PC-3 (cell line): ENCODE data around the gene ACTL6A.

Source experiments
- EZH2 ChIP-seq: fragments of 300-600 bp; sonication (generic); IDR thresholded peaks from one replicate; pipeline ENCODE4 v1.6.1; 2017; ENCODE audit warnings: antibody characterized with exemption, mild to moderate bottlenecking, low read length; ENCODE audit not compliant: unreplicated experiment
- EZH2phosphoT487 ChIP-seq: fragments of 300-600 bp; sonication (generic); IDR thresholded peaks from 2 replicates; pipeline ENCODE4 v1.6.1; 2018; ENCODE audit warnings: mild to moderate bottlenecking, antibody characterized with exemption, low read length, borderline replicate concordance
- TF ChIP-seq, protein P1 (sequence below): fragments of 300-600 bp; sonication (generic); conservative IDR thresholded peaks from 2 replicates; pipeline ENCODE4 v1.5.1; 2017; ENCODE audit warnings: antibody characterized with exemption, low read depth, mild to moderate bottlenecking, low read length

DNA sequence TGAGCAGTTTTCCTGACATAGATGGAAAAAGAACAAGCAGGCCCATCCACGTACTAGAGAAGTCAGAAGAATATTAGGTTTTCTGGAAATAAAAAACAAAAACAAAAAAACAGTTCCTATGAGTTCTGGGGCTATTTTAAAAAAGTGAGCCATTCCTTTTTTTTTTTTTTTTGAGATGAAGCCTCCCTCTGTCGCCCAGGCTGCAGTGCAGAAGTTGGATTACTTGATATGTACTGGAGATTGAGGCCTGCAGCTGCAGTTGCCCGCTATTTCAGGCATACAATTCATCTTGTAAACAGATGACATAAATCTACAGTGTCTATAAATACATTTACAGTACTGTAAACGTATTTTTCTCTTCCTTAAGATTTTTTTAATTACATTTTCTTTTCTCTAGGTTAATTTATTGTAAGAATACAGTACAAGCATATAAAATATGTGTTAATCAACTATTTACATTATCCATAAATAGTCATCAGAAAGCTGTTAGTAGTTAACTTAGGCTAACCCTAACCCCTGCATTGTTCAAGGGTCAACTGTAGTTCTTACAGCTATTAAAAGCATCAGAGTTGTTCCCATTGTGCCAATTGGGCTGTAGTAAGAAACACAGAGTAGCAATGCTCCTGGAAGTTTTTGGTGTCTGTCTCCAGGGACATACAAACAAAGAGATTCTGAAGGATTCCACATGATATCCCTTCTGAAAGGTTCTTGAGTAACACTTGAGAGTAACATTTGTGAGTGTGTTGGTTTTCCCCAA lies 11.2 kb upstream of the ACTL6A start:
- TF ChIP-seq, protein P1, sequence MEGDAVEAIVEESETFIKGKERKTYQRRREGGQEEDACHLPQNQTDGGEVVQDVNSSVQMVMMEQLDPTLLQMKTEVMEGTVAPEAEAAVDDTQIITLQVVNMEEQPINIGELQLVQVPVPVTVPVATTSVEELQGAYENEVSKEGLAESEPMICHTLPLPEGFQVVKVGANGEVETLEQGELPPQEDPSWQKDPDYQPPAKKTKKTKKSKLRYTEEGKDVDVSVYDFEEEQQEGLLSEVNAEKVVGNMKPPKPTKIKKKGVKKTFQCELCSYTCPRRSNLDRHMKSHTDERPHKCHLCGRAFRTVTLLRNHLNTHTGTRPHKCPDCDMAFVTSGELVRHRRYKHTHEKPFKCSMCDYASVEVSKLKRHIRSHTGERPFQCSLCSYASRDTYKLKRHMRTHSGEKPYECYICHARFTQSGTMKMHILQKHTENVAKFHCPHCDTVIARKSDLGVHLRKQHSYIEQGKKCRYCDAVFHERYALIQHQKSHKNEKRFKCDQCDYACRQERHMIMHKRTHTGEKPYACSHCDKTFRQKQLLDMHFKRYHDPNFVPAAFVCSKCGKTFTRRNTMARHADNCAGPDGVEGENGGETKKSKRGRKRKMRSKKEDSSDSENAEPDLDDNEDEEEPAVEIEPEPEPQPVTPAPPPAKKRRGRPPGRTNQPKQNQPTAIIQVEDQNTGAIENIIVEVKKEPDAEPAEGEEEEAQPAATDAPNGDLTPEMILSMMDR = no peak
- no peak for TF ChIP-seq EZH2
- no peak for TF ChIP-seq EZH2phosphoT487
